NCI-H82 treated with DMSO at 0.1 percent for 48 hours (cell line): ENCODE results near the gene PRKAR1B.

Experiments used
- DNase-seq: peaks from one replicate; lab custom pipeline; 2025; ENCODE audit not compliant: unreplicated experiment; lab: John Stamatoyannopoulos, UW

PRKAR1B gene

GRCh38 chr7:607938-608337 is 119.1 kb downstream of the PRKAR1B start:
- DNase-seq, result no peak

DNA sequence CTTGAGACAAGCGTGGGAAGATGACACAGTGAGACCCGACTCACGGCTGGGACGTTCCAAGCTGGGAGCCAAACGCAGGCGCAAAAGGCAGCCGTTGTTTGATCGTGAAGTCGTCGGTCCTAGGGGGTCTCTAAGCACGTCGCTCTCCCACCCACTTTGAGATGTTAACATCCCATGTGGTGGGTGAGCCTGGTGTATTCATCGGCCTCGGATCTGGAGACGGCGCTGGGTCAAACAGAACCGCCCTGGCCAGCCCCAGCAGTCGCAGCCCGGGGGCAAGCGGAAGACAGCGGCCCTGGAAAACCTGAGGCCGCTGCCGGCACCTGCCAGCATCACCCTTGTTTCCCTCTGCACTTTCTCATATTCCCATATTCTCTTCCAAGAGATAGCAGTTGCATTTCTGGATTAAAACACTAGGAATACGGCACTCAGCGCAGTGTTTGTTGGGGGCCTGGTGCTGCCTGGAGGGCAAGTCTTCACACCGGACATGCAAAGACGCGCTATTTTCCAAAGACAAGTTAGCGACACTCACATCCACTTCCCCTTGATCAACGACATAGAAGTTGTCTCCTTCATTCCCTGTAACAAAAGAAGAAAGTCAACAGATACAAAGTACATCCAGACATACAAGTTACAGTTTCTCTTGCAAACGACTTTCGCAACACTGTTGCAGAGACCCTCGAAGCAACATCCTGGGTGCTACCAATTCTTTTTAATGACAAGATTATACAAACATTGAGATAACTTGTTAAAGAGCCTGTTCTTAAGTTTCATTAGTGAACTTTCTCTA is 121.2 kb downstream of the PRKAR1B start:
- DNase-seq, result no peak

DNA sequence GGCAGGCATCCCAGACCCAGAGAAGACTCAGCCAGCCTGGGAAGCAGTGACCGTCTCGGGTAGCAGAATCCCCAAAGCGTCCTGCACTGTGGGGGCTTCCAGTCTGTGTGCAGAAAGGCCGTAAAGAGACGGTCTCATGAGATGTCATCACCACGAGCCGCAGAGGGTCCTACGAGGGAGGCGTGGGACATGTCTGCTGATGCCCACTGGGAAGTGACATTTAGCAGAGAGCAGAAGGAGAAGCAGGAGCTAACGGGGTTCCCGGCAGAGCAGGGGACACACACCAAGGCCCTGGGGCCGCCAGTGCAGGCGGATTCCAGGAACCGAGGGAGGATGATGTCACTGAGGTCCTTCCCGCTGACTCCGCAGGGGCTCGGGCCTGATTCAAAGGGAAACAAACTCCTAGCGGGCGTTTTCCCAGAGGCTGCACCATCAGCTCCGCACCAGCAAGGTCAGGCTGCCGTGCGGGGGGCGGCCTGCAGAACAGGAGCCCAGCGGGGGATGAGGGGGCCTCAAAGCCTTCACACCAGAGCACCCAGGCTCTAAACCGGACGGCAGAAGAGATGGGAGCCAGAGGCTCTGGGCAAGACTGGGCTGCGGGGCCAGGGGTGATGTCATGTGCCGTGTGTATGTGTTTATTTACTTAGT is 122.1 kb downstream of the PRKAR1B start:
- DNase-seq, result no peak

DNA sequence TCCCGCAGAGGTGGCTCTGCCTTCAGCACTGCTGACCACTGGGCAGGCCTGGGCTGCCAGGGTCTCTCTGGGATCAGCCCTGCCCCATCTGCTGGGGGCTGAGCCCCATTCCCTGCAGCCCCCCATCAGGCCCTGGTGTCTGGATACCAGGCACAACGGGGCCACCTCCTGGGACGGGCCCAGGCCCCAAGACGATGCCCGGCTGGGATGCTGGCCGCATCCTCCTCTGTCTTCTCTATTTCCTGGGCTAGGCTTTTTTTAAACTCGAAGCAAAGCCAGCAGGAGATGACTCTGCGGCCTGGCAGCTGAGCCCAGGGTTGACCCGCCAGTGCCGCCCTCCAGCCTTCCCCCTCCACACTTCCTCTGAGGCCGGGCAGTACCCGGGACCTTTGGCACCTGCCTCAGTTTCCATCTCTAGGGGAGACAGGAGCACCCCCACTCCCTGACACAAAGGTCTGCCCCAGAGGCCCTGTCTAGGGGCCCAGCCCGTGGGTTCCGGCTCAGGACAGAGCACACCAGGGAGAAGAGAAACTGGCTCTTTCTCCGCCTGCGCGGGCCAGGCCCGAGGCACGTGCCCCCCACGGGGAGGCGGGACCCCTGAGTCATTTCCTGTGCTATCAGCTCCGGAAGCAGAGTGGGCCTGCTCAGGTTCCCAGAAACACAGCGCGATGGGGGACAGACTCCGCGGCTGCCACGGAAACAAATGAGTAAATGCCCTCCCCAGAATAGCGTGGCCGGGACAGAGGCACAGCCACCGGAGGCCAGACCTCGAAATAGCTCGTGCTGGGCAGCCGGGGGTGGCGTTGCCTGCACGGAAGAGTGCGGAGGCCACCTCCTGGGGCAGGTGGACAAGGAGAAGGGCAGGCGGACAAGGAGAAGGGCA is 122.8 kb downstream of the PRKAR1B start:
- DNase-seq, result no peak

GRCh38 chr7:603152-603951 is 123.7 kb downstream of the PRKAR1B start:
- DNase-seq, result no peak

DNA sequence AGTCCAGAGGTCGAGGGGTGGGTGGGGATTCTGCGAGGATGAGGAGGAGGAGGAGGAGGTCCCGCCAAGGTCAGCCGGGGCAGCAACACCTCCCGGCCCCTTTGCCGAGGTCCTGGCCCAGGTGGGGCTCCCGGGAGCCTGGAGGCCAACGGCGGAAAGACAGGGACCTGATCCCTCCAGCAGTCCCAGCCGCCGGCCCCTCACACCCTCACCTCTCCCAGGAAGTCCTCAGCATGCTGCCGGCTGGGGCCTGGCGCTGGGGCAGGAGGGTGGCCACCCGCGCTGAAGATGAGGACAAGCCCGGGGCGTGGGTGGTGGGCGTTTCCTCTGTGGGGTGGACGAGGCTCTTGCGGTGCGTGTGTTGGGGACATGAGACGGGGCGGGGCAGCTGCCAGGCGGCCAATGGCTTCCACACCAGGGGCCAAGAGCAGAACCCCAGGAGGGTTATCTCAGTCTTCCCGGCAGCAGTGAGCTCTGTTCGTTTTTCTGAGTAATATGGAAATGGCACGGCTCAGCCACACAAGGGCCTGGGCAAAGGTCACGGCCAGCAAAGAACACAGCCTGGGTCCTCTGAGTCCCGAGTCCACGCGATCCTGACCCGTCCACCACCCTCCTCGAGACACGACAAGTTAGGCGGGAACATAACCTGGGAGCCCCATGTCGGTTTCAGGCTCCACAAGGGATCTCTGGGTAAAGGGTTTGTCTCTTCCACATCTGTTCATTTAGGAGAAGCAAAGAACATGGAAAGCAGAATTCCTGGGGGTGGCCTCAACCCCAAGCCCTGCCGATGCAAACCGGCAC is 124.5 kb downstream of the PRKAR1B start:
- no peak for DNase-seq

DNA sequence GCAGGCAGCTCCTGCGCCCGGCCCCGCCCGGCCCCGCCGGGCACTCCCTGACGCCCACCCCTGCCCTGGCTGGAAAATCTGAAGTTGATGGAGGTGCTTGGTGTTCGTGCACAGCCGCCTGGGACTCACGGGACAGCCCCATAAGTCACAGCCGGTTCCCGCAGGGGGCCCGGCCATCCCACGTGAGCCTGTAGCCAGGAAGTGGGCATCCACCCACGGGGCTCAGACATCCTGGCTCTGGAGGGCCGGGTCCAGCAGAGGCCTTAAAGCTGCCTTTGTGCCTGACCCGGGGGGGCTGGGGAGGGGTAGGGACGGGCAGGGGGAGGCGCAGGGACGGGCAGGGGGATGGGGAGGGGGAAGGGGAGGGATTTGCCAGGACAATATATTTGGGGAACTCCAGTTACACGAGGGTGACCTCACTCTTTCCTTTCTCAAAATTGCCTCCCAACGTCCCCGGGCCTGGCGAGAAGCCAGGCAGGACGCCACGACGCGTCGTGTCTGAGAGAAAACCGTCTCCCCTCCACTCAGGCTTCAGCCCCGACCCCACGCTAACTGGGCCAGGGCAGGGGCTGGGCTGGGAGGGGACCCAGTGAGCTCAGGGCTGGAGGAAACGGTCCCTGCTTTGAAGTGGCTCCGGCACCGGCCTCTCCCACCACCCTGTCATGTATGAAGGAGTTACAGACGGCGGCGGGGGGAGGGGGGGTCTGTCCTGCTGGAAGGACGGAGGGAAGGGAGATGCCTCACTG is 125.3 kb downstream of the PRKAR1B start:
- no peak for DNase-seq

DNA sequence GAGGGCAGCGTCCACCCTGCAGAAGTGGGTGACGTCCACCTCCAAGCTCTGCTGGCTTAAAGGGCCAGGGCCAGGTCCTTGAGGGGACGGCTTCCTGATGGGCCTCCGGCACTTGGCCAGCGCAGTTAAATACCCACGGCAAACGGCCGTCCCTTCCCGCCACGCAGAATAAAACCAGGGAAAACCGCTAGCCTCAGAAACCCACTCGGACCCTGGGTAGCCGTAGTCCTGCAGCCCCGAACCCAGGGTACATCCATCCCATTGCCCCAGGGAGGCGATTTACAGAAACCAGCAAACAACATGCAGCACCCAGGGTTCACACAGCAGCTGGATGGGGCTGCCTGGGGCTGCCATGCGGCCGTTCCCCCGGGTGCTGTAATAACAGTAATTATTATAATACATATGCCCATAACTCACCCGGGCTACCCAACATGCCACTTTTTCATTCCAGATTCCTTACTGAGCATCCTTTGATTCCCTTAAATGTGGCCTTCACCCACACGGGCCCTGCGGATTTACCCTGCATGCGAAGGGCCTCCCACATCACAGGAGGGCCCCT is 126.0 kb downstream of the PRKAR1B start:
- no peak for DNase-seq

DNA sequence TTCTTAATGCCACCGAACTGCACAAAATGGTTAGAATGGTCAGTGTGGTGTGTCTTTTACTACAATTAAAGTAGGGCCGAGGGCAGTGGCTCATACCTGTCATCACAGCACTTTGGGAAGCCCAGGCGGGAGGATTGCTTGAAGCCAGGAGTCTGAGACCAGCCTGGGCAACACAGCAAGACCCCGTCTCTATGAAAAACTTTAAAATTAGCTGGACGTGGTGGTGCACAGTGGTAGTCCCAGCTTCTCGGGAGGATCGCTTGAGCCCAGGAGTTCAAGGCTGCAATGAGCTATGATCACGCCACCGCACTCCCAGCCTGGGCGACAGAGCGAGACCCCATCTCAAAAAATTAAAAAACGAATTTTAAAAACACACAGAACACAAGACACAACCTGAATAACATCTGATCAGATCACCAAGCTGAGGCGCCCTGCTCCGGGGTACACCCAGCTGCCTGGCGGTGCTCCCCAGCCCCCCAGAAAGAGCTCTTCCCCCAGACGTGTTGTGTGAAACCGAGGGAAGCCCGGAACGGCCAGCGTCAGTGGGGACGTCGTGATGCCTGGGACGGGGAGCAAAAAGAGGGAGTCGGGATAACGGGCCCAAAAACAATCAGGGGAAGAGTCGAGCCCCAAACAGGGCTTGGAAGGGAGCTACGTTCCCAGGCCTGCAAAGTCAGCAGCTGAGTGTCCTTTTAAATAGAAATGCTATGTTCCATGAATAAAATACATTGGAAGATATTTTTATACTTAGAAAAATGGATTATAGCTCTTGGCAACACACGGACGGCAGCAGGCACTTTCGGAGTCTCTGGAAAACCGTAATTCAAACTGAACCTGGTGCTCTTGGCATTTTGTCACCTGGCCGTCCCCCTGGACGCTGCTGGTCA is 126.7 kb downstream of the PRKAR1B start:
- no peak for DNase-seq

DNA sequence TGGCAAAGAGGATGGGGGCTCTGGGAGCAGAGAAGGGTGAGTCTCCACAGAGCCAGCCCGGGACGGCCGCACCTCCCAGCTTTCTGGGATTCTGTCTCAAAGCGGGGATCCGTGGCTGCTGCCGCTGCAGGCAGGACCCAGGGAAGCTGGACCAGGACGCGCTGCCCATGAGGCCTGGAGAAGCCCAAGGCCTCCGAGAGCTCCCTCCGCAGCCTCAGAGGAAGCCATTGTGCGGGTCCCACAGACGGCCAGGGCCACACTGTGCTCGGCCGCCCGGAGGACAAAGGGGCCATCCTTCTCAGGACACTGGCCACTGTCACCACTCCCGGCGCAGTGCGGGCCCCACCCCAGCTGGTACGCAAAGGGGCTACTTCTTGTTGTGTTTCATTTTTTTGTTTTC is 128.2 kb downstream of the PRKAR1B start:
- no peak for DNase-seq

DNA sequence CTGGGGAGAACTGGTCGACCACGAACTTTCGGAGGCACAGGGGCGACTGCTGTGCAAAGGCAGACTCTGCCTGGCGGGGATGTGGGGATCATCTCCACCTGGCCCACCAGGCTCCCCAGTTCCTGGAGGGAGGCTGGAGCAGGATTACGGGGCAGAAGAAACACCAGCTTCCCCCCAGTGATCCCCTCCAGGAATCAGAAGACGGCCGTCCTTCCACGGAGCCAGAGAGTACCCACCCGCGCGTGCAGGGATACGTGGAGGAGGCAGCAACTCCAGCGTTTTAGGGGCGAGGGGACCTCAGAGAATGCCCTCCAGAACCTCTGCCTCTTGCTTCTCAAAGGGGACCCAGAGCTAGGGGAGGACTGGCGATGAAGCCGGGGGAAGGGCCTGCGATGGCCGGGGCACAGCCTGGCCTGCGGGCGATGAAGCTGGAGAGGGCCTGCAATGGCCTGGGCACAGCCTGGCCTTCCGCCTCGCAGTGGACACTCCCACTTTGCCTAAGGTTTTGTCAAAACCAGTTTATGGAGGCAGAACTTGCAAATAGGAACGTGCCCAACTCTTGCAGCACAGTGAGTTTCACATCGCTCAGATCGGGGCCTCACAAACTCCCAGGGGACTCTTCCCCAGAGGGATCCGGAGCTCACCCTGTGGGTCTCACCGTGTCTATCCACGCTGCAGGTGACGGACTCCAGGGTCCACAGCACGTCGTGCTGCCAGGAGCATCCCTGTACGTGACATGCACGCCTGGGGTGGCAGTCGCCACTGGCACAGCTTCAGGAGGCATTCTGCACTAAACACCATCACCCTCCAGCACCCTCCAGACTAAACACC is 129.5 kb downstream of the PRKAR1B start:
- DNase-seq, result no peak

GRCh38 chr7:596819-597182 is 130.3 kb downstream of the PRKAR1B start:
- DNase-seq, result no peak

GRCh38 chr7:596071-596818 is 130.8 kb downstream of the PRKAR1B start:
- no peak for DNase-seq

- DNase-seq, result no peak
Observed at GRCh38 chr7:595621-596010, 131.5 kb downstream of the PRKAR1B start.

- DNase-seq, result no peak
Observed at GRCh38 chr7:594920-595620, 132.0 kb downstream of the PRKAR1B start.
